ENCODE measurements around the gene ATP8B4.

DNA sequence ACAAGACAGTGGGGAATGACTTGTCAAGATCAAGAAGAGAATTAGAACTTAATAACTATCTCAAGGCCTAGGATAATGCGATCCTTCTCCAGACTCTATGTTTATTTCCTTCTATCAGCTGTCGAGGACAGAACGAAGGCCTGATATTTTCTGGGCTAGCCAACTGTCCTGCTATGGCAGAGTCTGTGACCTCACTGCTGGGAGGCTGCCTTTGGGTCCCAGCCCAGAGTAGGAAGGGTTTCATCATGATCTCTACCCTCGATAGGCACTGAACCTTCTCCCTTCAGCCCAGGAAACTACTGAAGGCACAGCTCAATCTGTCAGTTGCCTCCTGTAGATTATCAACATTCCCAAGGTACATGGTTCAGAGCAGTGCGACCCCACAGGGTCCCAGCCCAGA lies 237.2 kb downstream of the ATP8B4 start:
- TF ChIP-seq, protein P1, sequence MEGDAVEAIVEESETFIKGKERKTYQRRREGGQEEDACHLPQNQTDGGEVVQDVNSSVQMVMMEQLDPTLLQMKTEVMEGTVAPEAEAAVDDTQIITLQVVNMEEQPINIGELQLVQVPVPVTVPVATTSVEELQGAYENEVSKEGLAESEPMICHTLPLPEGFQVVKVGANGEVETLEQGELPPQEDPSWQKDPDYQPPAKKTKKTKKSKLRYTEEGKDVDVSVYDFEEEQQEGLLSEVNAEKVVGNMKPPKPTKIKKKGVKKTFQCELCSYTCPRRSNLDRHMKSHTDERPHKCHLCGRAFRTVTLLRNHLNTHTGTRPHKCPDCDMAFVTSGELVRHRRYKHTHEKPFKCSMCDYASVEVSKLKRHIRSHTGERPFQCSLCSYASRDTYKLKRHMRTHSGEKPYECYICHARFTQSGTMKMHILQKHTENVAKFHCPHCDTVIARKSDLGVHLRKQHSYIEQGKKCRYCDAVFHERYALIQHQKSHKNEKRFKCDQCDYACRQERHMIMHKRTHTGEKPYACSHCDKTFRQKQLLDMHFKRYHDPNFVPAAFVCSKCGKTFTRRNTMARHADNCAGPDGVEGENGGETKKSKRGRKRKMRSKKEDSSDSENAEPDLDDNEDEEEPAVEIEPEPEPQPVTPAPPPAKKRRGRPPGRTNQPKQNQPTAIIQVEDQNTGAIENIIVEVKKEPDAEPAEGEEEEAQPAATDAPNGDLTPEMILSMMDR (conservative IDR thresholded peaks at IDR 0.05) = no peak
- no peak for TF ChIP-seq EZH2 (IDR thresholded peaks at IDR 0.05; ENCODE audit: low read depth)
